Measurements from ENCODE around the gene FXR2.

GRCh38 chr17:7634384-7634783 lies 19.7 kb upstream of the FXR2 start:
- TF ChIP-seq CTCF (IDR thresholded peaks at IDR 0.05): no peak
- TF ChIP-seq POLR2A (IDR thresholded peaks at IDR 0.05): no peak

Data from lower leg skin (tissue), 3 donors.